HT-29 (cell line): Measurements from ENCODE around the gene RPS21. TPM values are rescaled to one million over a fixed set of nuclear protein-coding genes. Genes with fewer than 3 reads are reported as not detected.

Source experiments
- DNase-seq: peaks from one replicate; pipeline ENCODE4 v3.0.0-alpha.2; 2015; ENCODE audit warnings: low spot score
- total RNA-seq: library from RNA; depleted of rRNA; stranded (reverse); fragments of >200 nt; shearing (Covaris generic); gene quantifications from 2 replicates; pipeline ENCODE4 v1.2.3, GENCODE V29; 2014; rRNA removed

RPS21 gene
- 3,073 and 3,139 TPM in 2 replicates for total RNA-seq

DNA sequence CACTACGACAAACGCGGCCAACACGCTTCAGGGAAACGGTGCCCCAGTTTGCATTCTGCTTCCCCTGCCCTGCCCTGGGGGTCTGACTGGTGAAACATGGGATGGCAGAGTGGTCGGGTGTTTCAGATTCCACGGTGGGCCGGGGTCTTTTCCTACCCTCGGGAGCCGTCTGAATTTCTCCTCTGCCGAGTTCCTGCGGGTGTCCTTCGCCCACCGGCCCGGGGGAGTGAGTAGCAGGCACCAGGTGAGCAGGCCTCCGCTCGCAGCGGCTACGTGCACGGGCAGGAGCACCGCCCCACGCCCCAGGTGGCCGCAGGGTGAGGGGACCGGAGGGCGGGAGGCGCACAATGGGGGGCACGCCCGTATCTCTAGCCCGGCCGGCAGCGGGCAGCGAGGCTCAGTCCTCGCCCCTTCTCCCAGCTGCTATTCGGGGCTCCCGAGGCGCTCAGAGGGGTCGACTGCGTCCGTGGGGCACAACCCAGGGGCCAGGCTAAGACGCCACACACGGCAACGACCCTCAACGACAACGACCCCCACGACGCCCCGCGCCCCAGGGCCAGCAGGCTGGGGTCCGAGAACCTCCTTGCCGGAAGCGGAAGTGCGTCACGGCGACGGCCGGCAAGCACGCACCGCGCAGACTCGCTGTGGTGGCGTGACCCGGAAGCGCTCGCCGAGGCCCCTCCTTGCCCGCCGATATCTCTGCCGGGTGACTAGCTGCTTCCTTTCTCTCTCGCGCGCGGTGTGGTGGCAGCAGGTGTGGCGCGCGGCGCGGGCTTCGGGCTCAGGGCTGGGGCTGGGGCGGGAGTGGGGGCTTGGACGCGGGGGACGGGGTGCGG, at the start of gene RPS21:
Gene RPS21 (plus strand): TSS at position 721 of the 836 bp plus-strand sequence. CDS start 236 bp downstream, outside the sequence.
- DNase-seq: peak; percentile 97

GRCh38 chr20:62337558-62338293, 49.2 kb upstream of the RPS21 start:
- DNase-seq: no peak

DNA sequence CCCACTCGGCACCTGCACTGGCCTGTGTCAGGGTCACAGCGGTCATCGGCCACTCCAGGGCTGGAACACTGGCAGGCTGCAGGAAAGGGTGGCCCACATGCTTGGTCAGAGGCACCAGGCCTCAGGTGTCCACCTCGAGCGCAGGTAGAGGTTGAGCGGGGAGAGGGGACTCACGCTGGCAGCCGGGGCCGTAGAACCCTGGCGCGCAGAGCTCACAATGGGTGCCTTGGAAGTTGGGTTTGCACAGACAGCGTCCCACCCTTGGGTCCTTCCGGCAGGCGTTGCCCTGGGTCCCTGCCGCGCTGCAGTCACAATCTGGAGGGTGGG, 48.6 kb upstream of the RPS21 start:
- no peak for DNase-seq

DNA sequence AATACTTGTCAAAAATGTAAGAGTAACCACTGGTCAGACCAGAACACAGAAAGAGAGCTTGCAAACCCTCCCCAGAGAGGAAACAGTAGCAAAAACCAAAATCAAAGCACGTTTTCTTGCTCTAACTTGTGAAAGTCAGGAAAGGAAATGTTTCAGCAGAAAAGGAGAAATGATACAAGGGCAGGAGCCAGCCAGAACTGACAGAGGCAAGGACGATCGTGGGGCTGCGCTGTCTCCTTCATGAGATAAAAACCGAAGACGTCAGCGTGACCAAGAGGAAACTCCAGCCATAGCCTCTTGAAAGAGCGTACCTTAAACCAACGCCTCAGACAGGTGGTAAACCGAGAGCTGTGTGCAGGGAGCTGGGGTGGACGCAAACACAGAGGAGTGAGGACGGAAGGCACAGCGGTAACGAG, 47.2 kb upstream of the RPS21 start:
- no peak for DNase-seq

DNA sequence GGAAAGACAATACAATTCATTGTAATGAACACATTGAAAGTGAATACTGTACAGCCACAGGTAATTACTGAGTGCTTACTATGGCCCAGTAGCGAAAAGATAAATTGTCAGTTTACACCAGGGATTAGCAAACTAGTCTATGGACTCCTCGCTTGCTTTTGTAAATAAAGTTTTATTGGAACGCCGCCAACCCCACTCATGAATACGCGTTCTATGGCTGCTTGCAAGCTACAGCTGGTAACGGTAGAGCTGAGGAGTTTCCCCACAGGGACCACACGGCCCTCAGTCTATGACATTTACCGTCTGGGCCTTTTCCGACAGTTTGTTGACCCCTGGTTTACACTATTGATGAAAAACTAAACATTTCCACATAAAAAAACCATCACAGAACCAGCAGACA, 44.0 kb upstream of the RPS21 start:
- DNase-seq: no peak

DNA sequence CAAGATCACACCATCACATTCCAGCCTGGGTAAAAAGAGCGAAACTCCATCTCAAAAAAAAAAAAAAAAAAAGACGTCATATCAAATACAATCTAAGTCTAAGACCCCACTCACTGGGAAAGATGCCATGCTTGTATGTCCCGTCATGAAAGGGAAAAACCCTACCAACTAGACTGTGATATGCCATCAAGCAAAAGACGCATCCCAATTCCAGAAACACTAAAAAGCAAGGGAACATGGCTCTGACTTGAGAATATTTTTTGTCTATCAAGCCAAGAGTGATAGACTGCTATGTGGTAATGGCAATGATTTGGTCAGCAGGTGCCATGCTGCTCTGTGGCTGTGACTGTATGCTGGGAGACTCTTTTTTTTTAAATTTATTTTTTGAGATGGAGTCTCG, 42.8 kb upstream of the RPS21 start:
- DNase-seq: no peak

- DNase-seq: no peak
These were observed 42.1 kb upstream of the RPS21 start for GRCh38 chr20:62344782-62345181.

GRCh38 chr20:62345681-62346370, 41.1 kb upstream of the RPS21 start:
- no peak for DNase-seq

DNA sequence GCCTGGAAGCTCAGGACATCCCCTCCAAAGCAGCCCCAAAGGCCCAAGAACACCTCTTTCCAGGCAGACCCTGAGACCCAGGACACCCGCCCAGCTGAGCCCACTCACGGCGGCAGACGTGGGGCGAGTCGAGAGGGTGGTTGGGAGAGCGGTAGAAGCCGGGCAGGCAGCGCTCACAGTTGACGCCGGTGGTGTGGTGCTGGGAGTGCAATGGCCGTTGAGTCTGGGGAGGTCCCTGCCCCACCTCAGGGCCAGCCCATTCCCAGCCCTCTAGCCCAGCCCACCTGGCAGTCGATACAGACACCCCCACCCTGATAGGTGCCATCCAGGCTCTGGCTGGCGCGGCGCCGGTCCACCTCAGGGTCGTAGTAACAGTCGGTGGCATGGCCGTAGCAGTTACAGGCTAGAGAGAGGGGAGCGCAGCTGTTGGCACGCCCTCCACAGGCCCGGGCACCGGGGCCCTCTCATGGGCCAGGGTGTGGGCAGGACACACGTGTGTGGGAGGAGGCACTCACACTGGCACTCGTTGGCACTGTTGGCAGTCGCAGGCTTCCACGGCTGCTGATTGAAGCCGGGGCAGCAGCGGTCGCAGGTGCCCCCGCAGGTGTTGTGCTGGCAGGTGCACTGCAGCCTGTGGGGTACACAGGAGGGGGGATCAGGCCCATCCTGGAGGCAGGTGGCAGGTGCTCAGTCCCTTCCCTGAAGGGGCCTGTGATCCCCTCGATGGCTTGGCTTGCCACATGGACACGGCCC, 40.3 kb upstream of the RPS21 start:
- no peak for DNase-seq

DNA sequence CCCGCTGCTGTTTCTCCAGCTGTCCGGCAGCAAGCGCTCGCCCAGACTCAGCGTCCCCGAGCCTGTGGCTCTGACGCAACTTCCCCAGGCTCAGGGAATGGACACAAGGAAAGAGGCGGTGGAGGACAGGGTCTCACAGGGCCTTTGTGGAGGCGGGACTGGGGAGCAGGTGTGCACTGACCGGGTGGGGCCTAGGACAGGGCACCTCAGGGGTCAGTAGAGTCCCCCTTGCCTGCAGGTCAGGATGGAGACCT, 39.8 kb upstream of the RPS21 start:
- no peak for DNase-seq

GRCh38 chr20:62347445-62347844, 39.5 kb upstream of the RPS21 start:
- DNase-seq: no peak

GRCh38 chr20:62348604-62349003, 38.3 kb upstream of the RPS21 start:
- DNase-seq: no peak

DNA sequence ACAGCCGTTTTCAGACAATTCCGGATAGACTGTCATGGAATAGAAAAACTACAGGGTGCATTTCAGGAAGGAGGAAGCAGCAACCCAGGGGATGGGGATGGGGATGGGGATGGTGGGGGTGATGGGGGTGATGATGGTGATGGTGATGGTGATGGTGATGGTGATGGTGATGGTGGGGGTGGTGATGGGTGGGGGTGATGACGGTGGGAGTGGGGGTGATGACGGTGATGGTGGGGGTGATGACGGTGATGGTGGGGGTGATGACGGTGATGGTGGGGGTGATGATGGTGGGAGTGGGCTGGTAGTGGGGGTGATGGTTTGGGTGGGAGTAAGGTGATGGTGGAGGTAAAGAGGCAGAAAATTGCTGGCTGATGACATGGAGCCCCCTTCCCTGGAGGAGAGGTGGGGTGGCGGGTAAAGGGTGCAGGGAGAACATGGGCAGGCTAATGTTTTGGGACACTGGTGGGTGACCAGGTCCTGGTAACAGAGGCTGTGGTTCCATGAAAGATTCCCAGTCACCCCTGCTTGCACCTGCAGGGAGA, 37.3 kb upstream of the RPS21 start:
- DNase-seq: no peak

GRCh38 chr20:62350098-62350628, 36.7 kb upstream of the RPS21 start:
- DNase-seq: peak; percentile 97

DNA sequence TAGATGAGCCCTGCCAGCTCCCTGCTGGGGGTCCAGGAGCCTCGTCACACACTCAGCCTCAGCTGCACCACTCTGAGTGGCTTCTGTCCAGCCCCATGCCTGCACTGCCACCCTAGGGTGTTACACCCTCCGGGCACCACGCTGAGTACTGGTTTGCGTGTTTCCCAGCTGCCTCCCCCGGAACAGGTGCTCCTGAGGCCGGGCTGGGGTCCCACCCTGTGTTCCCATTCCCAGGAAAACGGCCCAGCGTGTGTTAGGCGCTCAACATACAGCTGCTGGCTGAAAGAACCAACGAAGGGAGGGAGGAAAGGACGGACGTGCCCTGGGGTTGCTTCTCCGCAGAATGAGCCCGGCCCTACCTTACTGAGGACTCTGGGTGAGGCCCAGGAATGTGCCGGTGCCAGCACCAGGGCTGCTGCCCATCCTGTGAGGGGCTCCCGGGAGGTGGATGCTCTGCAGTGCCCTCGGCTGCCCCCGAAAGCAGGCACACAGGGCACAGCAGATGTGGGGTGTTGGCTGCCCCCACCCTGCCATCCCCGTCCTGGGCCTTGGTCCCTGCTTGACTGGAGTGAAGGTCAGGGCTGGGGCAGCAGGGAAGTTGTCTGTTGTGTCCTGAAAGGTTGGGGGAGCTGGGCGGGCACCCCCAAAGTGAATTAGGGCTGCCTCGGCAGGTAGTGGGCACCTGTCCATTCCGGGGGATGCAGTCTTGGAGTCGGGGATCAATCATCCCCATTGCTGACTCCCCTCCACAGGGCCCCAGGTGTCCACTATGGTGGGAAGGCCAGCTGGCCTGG, 36.1 kb upstream of the RPS21 start:
- DNase-seq: peak; percentile 67

- DNase-seq: no peak
These were observed 35.2 kb upstream of the RPS21 start for GRCh38 chr20:62351469-62352401.

GRCh38 chr20:62352402-62353288, 34.3 kb upstream of the RPS21 start:
- peak; percentile 96 for DNase-seq

GRCh38 chr20:62353289-62354030, 33.4 kb upstream of the RPS21 start:
- DNase-seq: no peak
